ENCODE data around the gene SAPCD1.

Gene SAPCD1

GRCh38 chr6:31782126-31782855 is 19.8 kb downstream of the SAPCD1 start:
- Histone ChIP-seq H3K36me3 (peaks cover 93% of the 10 kb centered on the region), H3K27me3 (ENCODE audit: insufficient read depth, low read depth, severe bottlenecking) (no peaks in the 10 kb centered on the region), H3K4me3 (ENCODE audit: low read depth, low read length) (no peak overlapping the region), H3K9me3 (ENCODE audit: severe bottlenecking) (no peaks in the 10 kb centered on the region), H3K27ac (no peak overlapping the region)
- TF ChIP-seq, protein P1, sequence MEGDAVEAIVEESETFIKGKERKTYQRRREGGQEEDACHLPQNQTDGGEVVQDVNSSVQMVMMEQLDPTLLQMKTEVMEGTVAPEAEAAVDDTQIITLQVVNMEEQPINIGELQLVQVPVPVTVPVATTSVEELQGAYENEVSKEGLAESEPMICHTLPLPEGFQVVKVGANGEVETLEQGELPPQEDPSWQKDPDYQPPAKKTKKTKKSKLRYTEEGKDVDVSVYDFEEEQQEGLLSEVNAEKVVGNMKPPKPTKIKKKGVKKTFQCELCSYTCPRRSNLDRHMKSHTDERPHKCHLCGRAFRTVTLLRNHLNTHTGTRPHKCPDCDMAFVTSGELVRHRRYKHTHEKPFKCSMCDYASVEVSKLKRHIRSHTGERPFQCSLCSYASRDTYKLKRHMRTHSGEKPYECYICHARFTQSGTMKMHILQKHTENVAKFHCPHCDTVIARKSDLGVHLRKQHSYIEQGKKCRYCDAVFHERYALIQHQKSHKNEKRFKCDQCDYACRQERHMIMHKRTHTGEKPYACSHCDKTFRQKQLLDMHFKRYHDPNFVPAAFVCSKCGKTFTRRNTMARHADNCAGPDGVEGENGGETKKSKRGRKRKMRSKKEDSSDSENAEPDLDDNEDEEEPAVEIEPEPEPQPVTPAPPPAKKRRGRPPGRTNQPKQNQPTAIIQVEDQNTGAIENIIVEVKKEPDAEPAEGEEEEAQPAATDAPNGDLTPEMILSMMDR (IDR thresholded peaks at IDR 0.05; ENCODE audit: low read depth, low read length): no peak
- DNase-seq: no peak

GRCh38 chr6:31784098-31784925 is 21.9 kb downstream of the SAPCD1 start:
- Histone ChIP-seq H3K27ac (no peak overlapping the region), H3K9me3 (ENCODE audit: severe bottlenecking) (no peaks in the 10 kb centered on the region), H3K4me3 (ENCODE audit: low read depth, low read length) (no peak overlapping the region), H3K36me3 (peaks cover 91% of the 10 kb centered on the region), H3K27me3 (ENCODE audit: insufficient read depth, low read depth, severe bottlenecking) (no peaks in the 10 kb centered on the region)
- DNase-seq: no peak
- TF ChIP-seq, protein P1 (IDR thresholded peaks at IDR 0.05; ENCODE audit: low read depth, low read length): no peak

GRCh38 chr6:31785475-31785874 is 23.0 kb downstream of the SAPCD1 start:
- Histone ChIP-seq H3K36me3 (peaks cover 88% of the 10 kb centered on the region), H3K4me3 (ENCODE audit: low read depth, low read length) (no peak overlapping the region), H3K9me3 (ENCODE audit: severe bottlenecking) (no peaks in the 10 kb centered on the region), H3K27me3 (ENCODE audit: insufficient read depth, low read depth, severe bottlenecking) (no peaks in the 10 kb centered on the region), H3K27ac (no peak overlapping the region)
- DNase-seq: no peak
- TF ChIP-seq, protein P1 (IDR thresholded peaks at IDR 0.05; ENCODE audit: low read depth, low read length): no peak

DNA sequence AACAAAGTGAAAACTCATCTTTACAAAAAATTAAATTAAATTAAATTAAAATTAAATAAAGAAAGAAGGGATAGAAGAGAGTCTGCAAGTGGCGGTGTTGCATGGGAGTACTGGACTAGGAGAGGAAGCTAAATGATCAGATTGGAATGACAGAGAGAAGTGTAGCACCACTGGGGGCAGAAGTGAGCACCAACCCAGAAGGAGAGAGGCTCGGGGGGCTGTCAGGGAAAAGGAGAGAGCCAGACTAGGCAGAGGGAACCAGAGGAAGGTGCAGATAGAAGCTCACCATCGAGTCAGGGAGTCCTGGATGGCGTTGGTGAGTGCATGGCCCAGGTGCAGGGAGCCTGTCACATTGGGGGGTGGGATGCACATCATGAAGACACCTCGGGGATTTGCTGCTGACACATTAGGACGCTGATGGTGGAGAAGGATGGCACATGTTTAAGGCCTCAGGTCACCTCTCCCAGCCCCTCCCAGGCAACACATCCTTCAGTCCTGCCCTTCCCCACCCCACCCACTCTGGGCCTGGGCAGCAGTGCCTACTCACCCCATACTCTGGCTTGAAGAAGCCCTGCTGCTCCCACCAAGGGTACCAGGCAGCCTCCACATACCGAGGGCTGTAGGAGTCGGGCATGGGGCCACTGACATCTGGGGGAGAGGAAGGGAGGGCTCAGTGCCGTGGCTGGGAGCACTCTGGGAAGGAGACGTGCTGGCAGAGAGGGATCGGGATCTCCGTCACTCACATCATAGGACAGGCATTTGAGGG is 29.1 kb downstream of the SAPCD1 start:
- DNase-seq: peak; percentile 85
- Histone ChIP-seq H3K4me3 (ENCODE audit: low read depth, low read length) (no peak overlapping the region), H3K27ac (no peak overlapping the region), H3K27me3 (ENCODE audit: insufficient read depth, low read depth, severe bottlenecking) (no peaks in the 10 kb centered on the region), H3K9me3 (ENCODE audit: severe bottlenecking) (no peaks in the 10 kb centered on the region), H3K36me3 (peaks cover 59% of the 10 kb centered on the region)
- TF ChIP-seq, protein P1 (IDR thresholded peaks at IDR 0.05; ENCODE audit: low read depth, low read length): peak; percentile 88

DNA sequence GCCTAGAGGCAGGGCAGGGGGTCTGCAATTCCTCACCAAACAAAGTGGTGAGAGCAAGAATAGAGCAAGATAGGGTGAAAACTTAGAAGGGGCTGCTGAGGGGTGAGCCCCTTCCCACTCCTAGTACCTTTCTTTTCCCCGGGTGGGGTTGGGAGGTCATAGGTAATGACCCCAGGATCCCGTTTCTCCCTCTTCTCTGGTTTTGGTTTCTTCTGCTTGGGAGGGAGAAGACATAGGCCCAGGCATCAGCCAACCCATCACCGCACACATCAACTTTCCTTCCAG is 29.6 kb downstream of the SAPCD1 start:
- Histone ChIP-seq H3K9me3 (ENCODE audit: severe bottlenecking) (no peaks in the 10 kb centered on the region), H3K4me3 (ENCODE audit: low read depth, low read length) (no peak overlapping the region), H3K27me3 (ENCODE audit: insufficient read depth, low read depth, severe bottlenecking) (no peaks in the 10 kb centered on the region), H3K27ac (no peak overlapping the region), H3K36me3 (peaks cover 64% of the 10 kb centered on the region)
- DNase-seq: no peak
- TF ChIP-seq, protein P1 (IDR thresholded peaks at IDR 0.05; ENCODE audit: low read depth, low read length): no peak

Data from WERI-Rb-1 (cell line).